Measurements from ENCODE around the gene LRMDA. TPM values are rescaled to one million over a fixed set of nuclear protein-coding genes. Genes with fewer than 3 reads are reported as not detected.

Gene LRMDA
- total and polyA plus RNA-seq, 2 of the 13 experiments (the other 11 are each of a cell fraction or from before 2014, with no cell fraction given): 13.4 to 22.0 TPM

- Histone ChIP-seq H3K4me2 (ENCODE audit: low read depth, low read length) (no peak overlapping the region), H3K27ac (ENCODE audit: extremely low read length, insufficient read depth, low read length) (no peak overlapping the region), H2AFZ (ENCODE audit: low read length) (no peak overlapping the region), H3K79me2 (ENCODE audit: insufficient read depth, low read length) (no peaks in the 10 kb centered on the region), H3K4me3 (replicated peaks in 1 of 3; ENCODE audit: insufficient read depth in 1 of 3, low read depth in 2 of 3, low read length in 3 of 3) (no peak overlapping the region), H3K9ac (ENCODE audit: insufficient read depth, low read depth, low read length) (no peak overlapping the region), H3K4me1 (ENCODE audit: insufficient read depth, low read length) (peaks cover 29% of the 10 kb centered on the region), H3K36me3 (replicated peaks in 1 of 2; ENCODE audit: control insufficient read depth in 1 of 2, insufficient read depth in 2 of 2, low read length in 2 of 2) (no peaks in the 10 kb centered on the region), H4K20me1 (ENCODE audit: insufficient read depth, low read length) (no peaks in the 10 kb centered on the region), H3K27me3 (ENCODE audit: control insufficient read depth in 1 of 2, insufficient read depth in 2 of 2, low read length in 2 of 2) (no peaks in the 10 kb centered on the region), H3K9me3 (ENCODE audit: low read length) (no peaks in the 10 kb centered on the region)
- in situ Hi-C loops (cut with HindIII; ENCODE audit: extremely low pct_ligation_motif_present, low pct_unique_long_range_greater_than_20kb) (no loop called here), intact Hi-C loops (cut with micrococcal nuclease; ENCODE audit: unreplicated experiment) (loop anchor here (10.0 kb wide), 1 partner anchor 239 kb away; the partner anchor contains the start of gene ZNF503)
- BruUV-seq (replicated peaks): no TSS peak
- ATAC-seq (no peak), DNase-seq (ENCODE audit: low spot score) (no peak), FAIRE-seq (no peak)
- 91% methylated on average over 5 of the region's 5 CpGs for WGBS (ENCODE audit: low lambda C conversion rate)
- ChIA-PET POLR2A (no interaction called here), CTCF (ENCODE audit: low intra/inter-chr PET ratio, low total read pairs) (no interaction called here)
- no peak for TF ChIP-seq AHR (CRISPR knock-in tag; IDR thresholded peaks at IDR 0.05)
- no peak for TF ChIP-seq ZNF431 (CRISPR knock-in tag; IDR thresholded peaks at IDR 0.05; ENCODE audit: borderline replicate concordance, low read depth)
- no peak for TF ChIP-seq ZNF260 (CRISPR knock-in tag; IDR thresholded peaks at IDR 0.05; ENCODE audit: borderline replicate concordance, low read depth)
- no peak for TF ChIP-seq ZNF577 (CRISPR knock-in tag; IDR thresholded peaks at IDR 0.05; ENCODE audit: borderline replicate concordance, low read depth)
- no peak for TF ChIP-seq DDIT3 (CRISPR knock-in tag; IDR thresholded peaks at IDR 0.05)
- no peak for TF ChIP-seq ZNF317 (CRISPR knock-in tag; IDR thresholded peaks at IDR 0.05)
- no peak for TF ChIP-seq HOXA9 (CRISPR knock-in tag; IDR thresholded peaks at IDR 0.05; ENCODE audit: borderline replicate concordance)
- no peak for TF ChIP-seq ZNF234 (CRISPR knock-in tag; conservative IDR thresholded peaks at IDR 0.05)
- no peak for TF ChIP-seq FOXA1 (IDR thresholded peaks at IDR 0.05)
- no peak for TF ChIP-seq FOXA1 (CRISPR knock-in tag; IDR thresholded peaks at IDR 0.05)
- TF ChIP-seq CREB1 (IDR thresholded peaks at IDR 0.05): no peak
- no peak for TF ChIP-seq CREB1 (CRISPR knock-in tag; IDR thresholded peaks at IDR 0.05)
- no peak for TF ChIP-seq YY1 (IDR thresholded peaks at IDR 0.05; ENCODE audit: insufficient read depth, insufficient replicate concordance, low read depth, low read length)
- no peak for TF ChIP-seq ARID3A (IDR thresholded peaks at IDR 0.05; ENCODE audit: low read depth, low read length)
- TF ChIP-seq ZC3H13 (CRISPR knock-in tag; IDR thresholded peaks at IDR 0.05): no peak
- TF ChIP-seq, protein P1, sequence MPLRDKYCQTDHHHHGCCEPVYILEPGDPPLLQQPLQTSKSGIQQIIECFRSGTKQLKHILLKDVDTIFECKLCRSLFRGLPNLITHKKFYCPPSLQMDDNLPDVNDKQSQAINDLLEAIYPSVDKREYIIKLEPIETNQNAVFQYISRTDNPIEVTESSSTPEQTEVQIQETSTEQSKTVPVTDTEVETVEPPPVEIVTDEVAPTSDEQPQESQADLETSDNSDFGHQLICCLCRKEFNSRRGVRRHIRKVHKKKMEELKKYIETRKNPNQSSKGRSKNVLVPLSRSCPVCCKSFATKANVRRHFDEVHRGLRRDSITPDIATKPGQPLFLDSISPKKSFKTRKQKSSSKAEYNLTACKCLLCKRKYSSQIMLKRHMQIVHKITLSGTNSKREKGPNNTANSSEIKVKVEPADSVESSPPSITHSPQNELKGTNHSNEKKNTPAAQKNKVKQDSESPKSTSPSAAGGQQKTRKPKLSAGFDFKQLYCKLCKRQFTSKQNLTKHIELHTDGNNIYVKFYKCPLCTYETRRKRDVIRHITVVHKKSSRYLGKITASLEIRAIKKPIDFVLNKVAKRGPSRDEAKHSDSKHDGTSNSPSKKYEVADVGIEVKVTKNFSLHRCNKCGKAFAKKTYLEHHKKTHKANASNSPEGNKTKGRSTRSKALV (CRISPR knock-in tag; IDR thresholded peaks at IDR 0.05): no peak
- no peak for TF ChIP-seq SNAPC2 (CRISPR knock-in tag; IDR thresholded peaks at IDR 0.05)
- TF ChIP-seq XBP1 (CRISPR knock-in tag; IDR thresholded peaks at IDR 0.05): no peak
- TF ChIP-seq SRY (CRISPR knock-in tag; IDR thresholded peaks at IDR 0.05): no peak
Observed at GRCh38 chr10:75643944-75644692, 212.7 kb downstream of the LRMDA start.

All from HepG2 (cell line).